ENCODE data around the gene MTNR1B. TPM values are rescaled to one million over a fixed set of nuclear protein-coding genes. Genes with fewer than 3 reads are reported as not detected.
A peak's percentile ranks its signal among the peaks of the same experiment; 100 is the strongest.

Gene MTNR1B
- total RNA-seq, 6 experiments from 2014 or later = not detected

DNA sequence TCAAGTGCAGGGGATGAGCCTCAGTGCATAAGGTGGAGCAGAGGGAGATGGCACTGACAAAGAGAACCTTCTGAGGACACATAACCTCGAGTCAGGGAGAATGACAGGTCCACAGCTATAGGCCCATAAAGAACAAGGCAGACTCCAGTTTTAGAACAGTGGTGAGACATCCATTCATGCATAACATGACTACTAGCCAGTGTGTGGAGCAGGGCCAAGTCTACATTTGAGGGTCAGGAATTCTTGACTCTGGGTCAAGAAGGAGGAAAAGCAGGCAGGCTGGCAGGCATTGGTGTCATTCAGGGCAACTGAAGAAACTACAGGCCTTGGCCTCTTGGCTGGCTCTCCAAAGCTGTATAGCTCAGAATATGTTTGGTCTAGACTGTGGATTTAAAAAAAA is 54.9 kb downstream of the MTNR1B start:
- peak overlapping the region; percentile 36; the same call in 1 of the 2 replicates for H3K27ac Mint-ChIP-seq
- no peaks in the 10 kb centered on the region; the same call in none of the 2 replicates for H3K27me3 Mint-ChIP-seq (ENCODE audit: insufficient read depth)
- peaks cover 88% of the 10 kb centered on the region for H3K4me1 Mint-ChIP-seq (ENCODE audit: low read depth)
- no peaks in the 10 kb centered on the region for H3K9me3 Mint-ChIP-seq
- no peak for TF ChIP-seq CTCF (IDR thresholded peaks at IDR 0.05)
- no peak for DNase-seq
- H3K36me3 Mint-ChIP-seq (ENCODE audit: low read depth) = no peaks in the 10 kb centered on the region
- H3K4me3 Mint-ChIP-seq = no peak overlapping the region

DNA sequence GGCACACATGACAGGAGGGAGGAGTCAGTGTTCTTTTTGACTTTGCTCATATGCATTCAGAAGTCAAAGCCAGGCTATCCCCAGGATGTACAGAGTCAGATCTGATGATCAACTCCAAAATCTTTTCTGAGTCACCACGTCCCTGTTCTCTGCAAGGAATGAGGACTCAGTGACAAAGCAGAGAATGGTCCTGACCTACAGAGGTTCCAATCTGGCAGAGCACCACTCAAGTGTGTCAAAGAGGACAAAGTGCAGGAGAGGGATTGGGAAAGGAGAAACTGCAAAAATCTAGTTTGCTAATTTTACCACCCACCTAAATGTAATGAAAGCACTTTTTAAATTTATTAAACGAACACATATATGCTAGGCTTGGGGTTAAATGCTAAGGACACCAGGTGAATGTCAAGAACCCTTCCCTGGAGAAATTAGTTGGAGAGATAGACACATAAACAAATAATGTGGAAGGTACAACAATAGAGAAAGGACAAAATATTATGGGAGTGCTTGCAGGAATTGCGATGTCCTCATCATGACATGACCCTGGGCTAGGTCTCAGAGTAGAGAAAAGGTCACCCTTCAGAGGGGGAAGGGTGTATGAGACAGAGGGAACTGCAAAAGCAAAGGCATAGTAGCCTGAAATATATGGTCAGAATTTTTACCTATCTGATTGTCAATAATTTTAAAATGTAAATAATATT is 56.3 kb downstream of the MTNR1B start:
- no peak for DNase-seq
- Mint-ChIP-seq H3K4me1 (ENCODE audit: low read depth) (peaks cover 78% of the 10 kb centered on the region), H3K27ac (peak overlapping the region; percentile 54; the same call in 1 of the 2 replicates), H3K4me3 (peak overlapping the region; percentile 40; the same call in 1 of the 2 replicates), H3K9me3 (no peaks in the 10 kb centered on the region), H3K36me3 (ENCODE audit: low read depth) (no peaks in the 10 kb centered on the region), H3K27me3 (ENCODE audit: insufficient read depth) (no peaks in the 10 kb centered on the region; the same call in 1 of the 2 replicates)
- TF ChIP-seq CTCF (IDR thresholded peaks at IDR 0.05) = no peak

- DNase-seq = no peak
- peak overlapping the region; percentile 46 for H3K4me3 Mint-ChIP-seq
- peaks cover 5% of the 10 kb centered on the region for H3K27me3 Mint-ChIP-seq (ENCODE audit: insufficient read depth)
- peaks cover 64% of the 10 kb centered on the region for H3K4me1 Mint-ChIP-seq (ENCODE audit: low read depth)
- H3K36me3 Mint-ChIP-seq (ENCODE audit: low read depth) = no peaks in the 10 kb centered on the region
- no peak for TF ChIP-seq CTCF (IDR thresholded peaks at IDR 0.05)
- no peak overlapping the region for H3K27ac Mint-ChIP-seq
- no peaks in the 10 kb centered on the region for H3K9me3 Mint-ChIP-seq
These were observed 59.6 kb downstream of the MTNR1B start for GRCh38 chr11:93028960-93029522.

DNA sequence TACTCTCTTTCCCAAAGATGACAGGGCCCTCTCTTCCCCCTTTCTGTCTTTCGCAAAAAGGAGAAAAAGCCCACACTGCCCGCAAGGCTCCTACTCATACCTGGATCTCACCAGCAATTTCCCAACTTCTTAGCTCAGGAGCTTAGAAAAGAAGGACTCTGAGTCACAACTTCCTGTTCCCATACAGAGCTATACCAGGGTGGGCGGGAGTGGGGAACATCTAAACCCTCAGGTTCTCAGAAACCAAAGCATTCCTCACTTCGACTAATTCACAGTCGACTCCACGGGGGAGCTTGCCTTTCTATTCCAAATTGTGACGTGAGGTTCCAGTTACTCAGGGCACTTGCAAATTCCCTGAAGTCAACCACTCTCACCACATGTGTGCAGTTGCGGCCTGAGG is 61.9 kb downstream of the MTNR1B start:
- Mint-ChIP-seq H3K4me1 (ENCODE audit: low read depth) (peaks cover 41% of the 10 kb centered on the region), H3K36me3 (ENCODE audit: low read depth) (no peaks in the 10 kb centered on the region), H3K27me3 (ENCODE audit: insufficient read depth) (peaks cover 5% of the 10 kb centered on the region), H3K4me3 (no peak overlapping the region; the same call in 1 of the 2 replicates), H3K9me3 (no peaks in the 10 kb centered on the region), H3K27ac (0 out of 2 replicates have a peak overlapping the region, but pooled peaks have one; percentile 6)
- DNase-seq = no peak
- no peak for TF ChIP-seq CTCF (IDR thresholded peaks at IDR 0.05)

Other genes starting within 250 kb of the MTNR1B start
- gene SLC36A4, start 228.3 kb downstream of the MTNR1B start, total RNA-seq (2021; fragmentation: NEBNext Ultra II Directional; extraction: Animal tissue kit (Norgen Biotek cat#: 25700)) = 10 to 100 TPM; 10.6 to 18.5 (median 13.7) TPM